ENCODE results near the gene FKBP15.
A peak's percentile ranks its signal among the peaks of the same experiment; 100 is the strongest.
"Not testable (repeated sequence)": the region's sequence is repeated elsewhere in the genome, so short reads cannot be mapped to it uniquely, and the experiment has no call there.

FKBP15 gene

DNA sequence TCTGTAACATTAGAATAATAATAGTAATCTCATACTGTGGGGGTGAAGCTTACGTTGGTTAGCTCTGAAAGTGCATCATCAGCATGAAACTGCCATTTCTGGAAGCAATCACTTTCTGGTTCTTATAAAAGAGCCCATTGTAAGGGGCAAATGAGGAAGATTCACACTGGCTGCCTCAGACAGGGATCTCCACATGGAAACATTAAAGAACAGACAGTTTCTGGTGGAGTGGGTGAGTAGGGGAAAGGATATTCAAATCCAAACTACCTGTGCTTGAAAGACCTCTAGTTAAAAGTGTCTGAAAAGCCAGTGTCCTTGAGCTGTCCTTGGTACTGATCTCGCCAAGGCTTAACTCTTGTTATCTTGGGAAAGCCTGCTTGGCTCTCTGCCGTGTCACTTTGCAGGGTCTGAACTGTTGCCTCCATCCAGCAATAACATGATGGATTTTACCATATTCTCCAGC lies 89.4 kb downstream of the FKBP15 start:
- H3K4me3 ChIP-seq (replicated peaks in 1 of 2; ENCODE audit: low read depth in 2 of 2, low read length in 2 of 2), result no peak overlapping the region
- DNase-seq (ENCODE audit: low read depth in 2 of 2), result peak; percentile 33 to 45
- TF ChIP-seq CTCF (IDR thresholded peaks at IDR 0.05; ENCODE audit: low read depth, low read length), result no peak

- TF ChIP-seq CTCF (IDR thresholded peaks at IDR 0.05; ENCODE audit: low read depth, low read length), result no peak
Measured at GRCh38 chr9:113129884-113130283, 91.2 kb downstream of the FKBP15 start.

DNA sequence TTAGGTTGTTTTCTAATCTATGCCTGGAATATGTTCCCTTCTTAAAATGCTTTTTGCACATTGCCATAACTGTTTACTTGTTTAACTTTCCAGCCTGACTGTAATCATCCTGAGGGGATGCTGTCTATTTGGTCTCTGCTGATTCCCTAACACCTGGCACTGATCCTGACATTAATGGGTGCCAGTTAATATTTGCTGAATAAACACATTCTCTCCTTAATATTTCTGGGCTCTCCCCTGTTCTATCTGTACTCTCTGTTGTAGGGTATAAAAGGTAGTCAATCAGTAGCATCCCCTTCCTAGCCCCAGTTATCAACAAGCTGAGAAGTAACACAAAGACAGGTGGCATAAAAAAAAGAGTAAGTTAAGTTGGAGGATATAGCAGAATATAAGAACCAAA lies 91.6 kb downstream of the FKBP15 start:
- no peak for DNase-seq (ENCODE audit: low read depth in 2 of 2)
- TF ChIP-seq CTCF (IDR thresholded peaks at IDR 0.05; ENCODE audit: low read depth, low read length), result no peak
- H3K4me3 ChIP-seq (replicated peaks in 1 of 2; ENCODE audit: low read depth in 2 of 2, low read length in 2 of 2), result no peak overlapping the region

More at GRCh38 chr9:113129884-113130283, 91.2 kb downstream of the FKBP15 start:
- H3K4me3 ChIP-seq (replicated peaks in 1 of 2; ENCODE audit: low read depth in 2 of 2, low read length in 2 of 2), result no peak overlapping the region
- no peak for DNase-seq (ENCODE audit: low read depth in 2 of 2)

GRCh38 chr9:113125386-113126035 lies 95.6 kb downstream of the FKBP15 start:
- H3K4me3 ChIP-seq (replicated peaks in 1 of 2; ENCODE audit: low read depth in 2 of 2, low read length in 2 of 2), result no peak overlapping the region
- DNase-seq (ENCODE audit: low read depth in 2 of 2), result no peak
- no peak for TF ChIP-seq CTCF (IDR thresholded peaks at IDR 0.05; ENCODE audit: low read depth, low read length)

DNA sequence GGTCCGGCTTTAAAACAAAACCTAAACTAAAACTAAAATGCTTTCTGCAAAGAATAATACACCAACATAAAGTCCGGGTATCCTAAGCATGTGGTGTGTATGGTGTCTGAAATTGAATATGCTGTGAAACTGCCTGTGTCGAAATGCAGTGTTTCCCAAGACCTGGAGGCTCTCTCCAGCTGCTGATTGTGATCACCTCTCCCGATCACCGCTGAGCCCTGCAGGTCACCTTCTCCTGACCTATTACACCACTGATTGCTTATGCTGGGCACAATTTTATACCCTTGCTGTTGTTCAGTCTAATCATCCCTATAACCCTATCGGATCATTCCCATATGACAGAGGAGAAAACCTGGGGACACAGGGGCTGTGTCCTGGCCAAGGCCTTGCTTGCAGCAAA lies 102.2 kb downstream of the FKBP15 start:
- not testable (repeated sequence) for H3K4me3 ChIP-seq (replicated peaks in 1 of 2; ENCODE audit: low read depth in 2 of 2, low read length in 2 of 2); DNase-seq (ENCODE audit: low read depth in 2 of 2)
